Thoracic aorta (tissue), 2 donors: ENCODE measurements around the gene LBH. TPM values are rescaled to one million over a fixed set of nuclear protein-coding genes. Genes with fewer than 3 reads are reported as not detected.

Experiments
- ATAC-seq: fragments of 150-250 bp; one replicate; pipeline ENCODE4 v1.8.0; 2017; ENCODE audit warnings: low read depth; ENCODE audit not compliant: insufficient number of reproducible peaks, low FRiP score
- DNase-seq: peaks from one replicate; pipeline ENCODE4 v3.0.0-alpha.2; 2020; ENCODE audit warnings: low spot score
- H3K27ac ChIP-seq, 2 donors: fragments of 200-600 bp; sonication (generic); 1 replicate in 1 of 2; 2 replicates in 1 of 2; pipeline ENCODE4 v1.5.1; 2016; ENCODE audit warnings: mild to moderate bottlenecking in 2 of 2, moderate library complexity in 2 of 2
- H3K27me3 ChIP-seq: fragments of 200-600 bp; sonication (generic); replicated peaks from 2 replicates; pipeline ENCODE4 v1.6.0; 2016; ENCODE audit warnings: mild to moderate bottlenecking; ENCODE audit not compliant: insufficient read depth
- H3K36me3 ChIP-seq: fragments of 200-600 bp; sonication (generic); one replicate; pipeline ENCODE4 v1.5.1; 2016
- H3K4me1 ChIP-seq, 2 donors: fragments of 200-600 bp; sonication (generic); 1 replicate in 1 of 2; 2 replicates in 1 of 2; pipeline versions ENCODE4 v1.5.1 to v1.6.0; 2016; ENCODE audit warnings: low read depth in 2 of 2, mild to moderate bottlenecking in 1 of 2; ENCODE audit not compliant: control insufficient read depth in 1 of 2
- H3K4me3 ChIP-seq: fragments of 200-600 bp; sonication (generic); 2 replicates; pipeline ENCODE4 v1.5.1; 2016; ENCODE audit warnings: mild to moderate bottlenecking
- H3K9me3 ChIP-seq: fragments of 200-600 bp; sonication (generic); 2 replicates; pipeline ENCODE4 v1.5.1; 2016
- CTCF ChIP-seq: fragments of 200-600 bp; sonication (generic); IDR thresholded peaks from one replicate; pipeline ENCODE4 v1.5.1; 2019; ENCODE audit warnings: antibody characterized with exemption
- total RNA-seq, 2 donors: library from RNA; depleted of rRNA; stranded (reverse); fragments of >200 nt; gene quantifications; one replicate each; pipeline versions ENCODE4 v1.1.0 to v1.2.3, GENCODE V29; 2016

LBH gene
- total RNA-seq, 2 donors from 2014 or later = 121 to 210 TPM

GRCh38 chr2:30213907-30214463 is 17.3 kb upstream of the LBH start:
- Histone ChIP-seq H3K27me3 (no peaks in the 10 kb centered on the region), H3K4me3 (no peak overlapping the region), H3K4me1 (peaks cover 11 to 44% of the 10 kb centered on the region in 2 donors), H3K9me3 (no peaks in the 10 kb centered on the region), H3K27ac (no peak overlapping the region), H3K36me3 (no peaks in the 10 kb centered on the region)
- no peak for TF ChIP-seq CTCF
- ATAC-seq (no peak), DNase-seq (no peak)

GRCh38 chr2:30216157-30216556 is 15.2 kb upstream of the LBH start:
- TF ChIP-seq CTCF = no peak
- no peak overlapping the region for H3K27ac ChIP-seq
- peaks cover 11 to 46% of the 10 kb centered on the region in 2 donors for H3K4me1 ChIP-seq
- no peaks in the 10 kb centered on the region for H3K36me3 ChIP-seq
- ATAC-seq = no peak
- DNase-seq = no peak
- H3K9me3 ChIP-seq = no peaks in the 10 kb centered on the region
- no peak overlapping the region for H3K4me3 ChIP-seq
- H3K27me3 ChIP-seq = no peaks in the 10 kb centered on the region

GRCh38 chr2:30217644-30218337 is 13.5 kb upstream of the LBH start:
- ATAC-seq (peak; percentile 91), DNase-seq (no peak)
- no peaks in the 10 kb centered on the region for H3K27me3 ChIP-seq
- peaks cover 11 to 46% of the 10 kb centered on the region in 2 donors for H3K4me1 ChIP-seq
- peak overlapping the region; percentile 82 to 85 for H3K27ac ChIP-seq
- no peak for TF ChIP-seq CTCF
- no peaks in the 10 kb centered on the region for H3K36me3 ChIP-seq
- no peaks in the 10 kb centered on the region for H3K9me3 ChIP-seq
- peak overlapping the region; percentile 32 for H3K4me3 ChIP-seq

- no peak overlapping the region for H3K4me3 ChIP-seq
- no peaks in the 10 kb centered on the region for H3K9me3 ChIP-seq
- peak overlapping the region; percentile 82 to 85 for H3K27ac ChIP-seq
- peaks cover 11 to 46% of the 10 kb centered on the region in 2 donors for H3K4me1 ChIP-seq
- no peaks in the 10 kb centered on the region for H3K27me3 ChIP-seq
- ATAC-seq (no peak), DNase-seq (no peak)
- no peaks in the 10 kb centered on the region for H3K36me3 ChIP-seq
- TF ChIP-seq CTCF = no peak
These were observed 13.0 kb upstream of the LBH start for GRCh38 chr2:30218338-30218713.

- Histone ChIP-seq H3K9me3 (no peaks in the 10 kb centered on the region), H3K27me3 (no peaks in the 10 kb centered on the region), H3K4me3 (no peak overlapping the region), H3K36me3 (no peaks in the 10 kb centered on the region), H3K4me1 (peaks cover 11 to 46% of the 10 kb centered on the region in 2 donors), H3K27ac (peak overlapping the region; percentile 82 to 85)
- DNase-seq = no peak
- ATAC-seq = no peak
- TF ChIP-seq CTCF = no peak
These were observed 12.5 kb upstream of the LBH start for GRCh38 chr2:30218814-30219213.
